Stimulated activated CD4-positive, alpha-beta T cell treated with anti-CD3 and anti-CD28 coated beads, Interleukin-4, amount 100 ng/mL, for 24 hours (primary cell): ENCODE data around the gene ZFYVE27.

ENCODE experiments used
- DNase-seq: peaks from one replicate; pipeline ENCODE4 v3.0.0-alpha.2; 2020

The ZFYVE27 gene

DNA sequence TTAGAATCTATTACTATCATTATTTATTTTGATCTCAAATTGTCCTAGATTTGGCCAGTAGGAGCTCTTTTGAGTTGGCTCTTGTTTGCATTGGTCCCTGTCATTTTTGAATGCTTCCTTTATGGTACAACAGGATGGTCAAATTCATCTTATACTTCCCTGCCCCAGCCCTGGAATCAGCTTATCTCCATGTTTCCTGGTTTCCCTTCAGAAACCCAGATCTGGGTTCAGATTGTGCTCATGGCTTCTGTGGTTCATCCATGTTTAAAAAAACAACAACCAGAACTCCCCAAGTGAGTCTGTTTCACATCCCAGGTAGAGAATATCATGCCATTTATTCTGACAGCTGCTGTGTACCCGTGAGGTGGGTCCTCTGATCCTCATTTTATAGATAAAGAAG, 10.6 kb downstream of the ZFYVE27 start:
- DNase-seq = no peak

DNA sequence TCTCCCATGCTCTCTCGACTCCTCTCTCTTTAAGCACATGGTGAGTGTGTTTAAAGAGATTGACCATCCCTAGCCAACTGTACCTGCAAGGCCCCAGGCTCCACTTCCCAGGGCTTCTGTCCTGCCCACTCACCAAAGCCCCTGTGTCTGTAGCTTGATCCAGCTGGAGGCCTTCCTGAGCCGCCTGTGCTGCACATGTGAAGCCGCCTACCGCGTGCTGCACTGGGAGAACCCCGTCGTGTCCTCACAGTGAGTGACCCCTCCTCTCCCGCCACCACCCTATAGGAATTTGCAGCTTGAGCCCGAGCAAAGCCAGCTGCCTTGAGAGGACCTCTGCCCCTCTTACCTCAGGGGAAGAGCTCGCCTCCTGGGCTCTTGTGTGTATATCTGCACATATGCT, 11.2 kb downstream of the ZFYVE27 start:
- DNase-seq = no peak

DNA sequence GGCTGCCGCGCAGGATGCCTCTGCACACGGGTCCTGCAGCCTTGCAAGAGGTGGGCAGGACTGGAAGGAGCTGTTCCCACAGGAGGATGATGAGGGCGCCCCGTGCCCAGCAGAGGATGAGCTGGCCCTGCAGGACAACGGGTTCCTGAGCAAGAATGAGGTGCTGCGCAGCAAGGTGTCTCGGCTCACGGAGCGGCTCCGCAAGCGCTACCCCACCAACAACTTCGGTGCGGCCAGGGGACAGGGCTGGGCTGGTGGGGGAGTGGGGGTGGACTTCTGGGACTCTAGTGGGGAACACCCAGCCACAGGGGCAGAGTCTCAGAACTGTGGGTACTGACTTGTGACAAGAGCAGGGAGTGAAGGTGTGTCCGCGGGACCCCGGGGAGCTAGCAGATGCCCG, 16.0 kb downstream of the ZFYVE27 start:
- no peak for DNase-seq

DNA sequence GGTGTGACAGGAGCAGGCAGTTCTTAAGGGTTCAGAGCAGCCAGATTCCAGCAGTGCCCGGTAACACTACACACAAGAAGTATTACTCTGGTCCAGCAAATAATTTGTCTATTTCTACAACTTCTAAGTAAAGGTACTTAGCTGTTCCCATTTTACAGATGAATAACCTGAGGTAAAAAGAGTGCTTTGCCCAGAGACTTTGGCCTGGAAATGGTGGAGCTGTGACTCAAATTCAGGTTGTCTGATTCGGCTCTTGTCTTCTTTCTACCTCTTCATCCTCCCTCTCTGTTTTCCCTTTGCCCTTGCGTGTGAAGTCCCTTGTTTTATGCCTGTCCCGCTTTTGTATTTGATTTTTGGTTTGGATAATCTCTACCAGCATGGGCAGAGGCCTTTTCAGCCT, 17.8 kb downstream of the ZFYVE27 start:
- DNase-seq = no peak

DNA sequence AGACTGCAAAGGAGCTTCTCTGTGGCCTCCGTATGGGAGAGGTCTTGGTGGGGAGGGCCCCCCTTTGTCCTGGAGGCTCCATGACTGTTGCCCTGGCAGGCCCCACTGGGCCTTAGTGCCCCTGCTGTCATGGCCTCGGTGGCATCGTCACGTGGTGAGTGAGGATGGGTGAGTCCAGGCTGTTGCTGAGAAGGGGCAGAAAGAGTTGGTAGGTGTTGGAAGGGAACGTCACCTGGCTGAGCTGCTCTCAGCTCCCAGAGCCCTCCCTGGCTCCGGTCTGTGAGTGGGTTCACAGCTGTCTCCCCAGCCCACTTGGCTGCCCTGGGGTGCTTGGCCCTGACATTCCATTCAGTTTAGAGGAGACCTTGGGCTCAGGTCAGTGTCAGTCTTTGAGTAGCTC, 18.8 kb downstream of the ZFYVE27 start:
- no peak for DNase-seq

DNA sequence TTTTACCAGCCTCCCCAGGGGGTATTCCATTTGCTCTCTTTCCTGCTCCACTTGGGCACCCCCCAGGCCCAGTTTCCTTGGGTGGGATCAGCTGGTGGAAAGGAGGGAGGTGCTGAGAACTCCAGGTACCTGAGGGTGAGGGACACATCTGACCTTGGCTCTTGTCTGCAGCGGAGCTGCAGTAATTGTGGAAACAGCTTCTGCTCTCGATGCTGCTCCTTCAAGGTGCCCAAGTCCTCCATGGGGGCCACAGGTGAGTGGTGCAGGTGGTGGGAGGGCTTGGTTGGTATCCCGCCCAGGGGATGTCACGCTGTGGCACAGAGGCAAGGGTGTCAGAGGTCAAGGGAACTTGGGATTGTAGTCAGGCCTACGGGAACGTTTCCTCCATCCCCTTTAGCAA, 20.5 kb downstream of the ZFYVE27 start:
- no peak for DNase-seq

DNA sequence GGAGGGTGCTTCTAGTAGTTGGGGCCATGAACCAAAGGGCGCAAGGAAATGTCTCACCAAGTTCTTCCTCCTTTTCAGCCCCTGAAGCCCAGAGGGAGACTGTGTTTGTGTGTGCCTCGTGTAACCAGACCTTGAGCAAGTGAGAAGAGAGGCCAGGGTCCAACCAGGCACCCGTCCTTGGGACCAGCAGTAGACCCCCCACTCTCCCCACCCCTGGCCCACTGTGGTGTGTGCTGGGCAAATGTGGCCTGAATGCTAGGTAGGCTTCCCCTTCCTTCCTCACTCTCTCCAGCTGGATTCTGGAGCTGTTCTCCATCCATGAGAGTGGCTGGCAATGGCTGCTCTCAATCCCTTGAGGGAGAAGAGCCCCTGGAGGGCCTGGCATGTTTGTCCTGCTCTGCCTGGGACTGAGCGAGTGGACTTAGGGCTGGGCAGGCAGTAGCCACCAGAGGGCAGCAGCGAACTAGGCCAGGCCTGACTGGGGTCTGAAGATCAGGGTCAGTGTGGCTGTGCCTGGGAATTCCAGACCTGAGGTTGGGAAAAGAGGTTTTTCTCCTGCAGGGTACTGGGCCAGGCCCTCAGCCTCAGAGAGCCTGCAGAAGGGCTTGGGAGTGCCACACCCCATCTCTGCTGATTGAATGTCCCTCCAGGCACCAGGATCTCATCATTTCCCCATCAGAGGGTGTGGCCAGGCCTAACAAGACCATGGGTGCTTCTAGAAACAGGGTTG, 22.4 kb downstream of the ZFYVE27 start:
- peak; percentile 48 for DNase-seq

DNA sequence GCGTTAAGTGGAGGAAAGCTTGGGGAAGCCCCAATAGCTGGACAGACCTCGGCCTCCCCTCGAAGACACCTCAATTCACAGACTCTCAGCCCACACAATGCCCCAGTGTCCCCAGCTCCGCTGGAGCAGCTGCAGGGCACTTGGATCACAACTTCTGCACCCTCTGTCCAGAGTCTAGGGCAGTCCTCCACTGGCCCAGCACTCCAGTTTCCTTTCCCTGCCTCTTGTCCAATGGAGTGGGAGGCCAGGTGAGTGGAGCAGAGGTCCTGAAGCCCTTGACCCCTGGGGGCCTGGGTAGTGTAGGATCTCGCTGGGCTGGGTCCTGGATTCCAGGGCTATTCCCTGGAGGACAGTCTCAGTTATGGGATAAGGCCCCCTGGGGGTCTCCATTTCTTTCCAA, 23.0 kb downstream of the ZFYVE27 start:
- no peak for DNase-seq

DNA sequence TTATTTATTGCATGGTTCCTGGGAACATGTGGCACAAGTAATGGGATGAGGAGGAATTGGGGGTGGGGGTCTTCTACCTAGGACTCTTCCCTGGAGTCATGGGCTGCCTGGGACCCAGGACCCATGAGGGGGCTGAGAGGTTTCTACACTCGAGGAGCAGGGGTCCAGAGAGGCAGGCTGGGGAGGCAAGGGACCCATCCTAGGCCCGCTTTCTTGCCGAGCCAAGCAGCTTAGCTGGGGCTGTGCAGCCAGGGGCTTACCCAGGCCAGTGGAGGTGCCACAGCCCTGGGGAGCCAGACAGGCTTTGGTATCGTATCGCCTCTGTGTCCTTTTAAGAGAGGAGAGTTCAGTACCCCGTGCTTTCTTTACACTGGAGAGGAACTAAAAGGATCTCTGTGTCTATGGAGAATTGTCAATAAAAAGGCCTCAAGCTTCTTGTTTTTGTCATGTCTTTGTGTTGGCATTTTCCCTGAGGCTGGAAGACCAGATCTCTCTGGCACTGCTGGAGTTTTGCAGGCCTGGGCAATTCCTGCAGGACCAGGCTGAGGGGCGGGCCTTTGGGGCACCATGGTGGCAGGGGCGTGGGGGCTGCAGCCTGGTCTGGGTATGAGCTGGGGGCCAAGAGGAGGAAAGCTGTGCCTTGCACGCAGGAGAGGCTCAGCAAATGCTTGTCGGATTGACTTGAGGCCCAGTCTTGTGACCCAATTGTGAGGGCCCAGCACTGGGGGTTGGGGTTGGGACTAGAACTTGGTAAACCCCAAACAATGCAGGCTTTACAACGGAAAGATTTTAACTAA, 23.7 kb downstream of the ZFYVE27 start:
- no peak for DNase-seq

DNA sequence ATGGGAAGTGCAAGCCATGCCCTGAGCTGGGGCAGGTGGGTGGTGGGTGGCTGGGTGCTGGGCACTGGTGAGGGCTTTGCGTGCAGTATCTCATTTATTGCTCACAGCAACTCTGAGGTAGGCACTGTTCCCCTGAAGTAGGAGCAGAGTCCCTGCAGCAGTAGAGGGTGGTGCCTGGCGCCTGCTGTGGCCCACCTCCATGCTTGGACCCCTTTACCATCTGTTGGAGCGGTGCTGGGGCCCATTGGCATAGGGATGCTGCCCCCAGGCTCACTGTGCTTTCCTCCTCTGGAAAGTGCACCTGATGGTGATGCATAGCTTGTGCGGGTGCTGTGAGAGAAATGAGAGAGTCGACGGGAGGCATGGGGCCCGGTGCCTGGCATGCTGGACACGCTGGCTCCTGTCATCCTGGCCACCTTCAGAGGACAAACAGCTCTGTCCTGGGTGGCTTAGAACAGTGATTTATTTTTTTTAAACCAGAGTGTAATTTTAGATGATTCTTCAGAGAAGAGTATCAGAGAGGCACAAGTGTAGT, 24.5 kb downstream of the ZFYVE27 start:
- DNase-seq = no peak

DNA sequence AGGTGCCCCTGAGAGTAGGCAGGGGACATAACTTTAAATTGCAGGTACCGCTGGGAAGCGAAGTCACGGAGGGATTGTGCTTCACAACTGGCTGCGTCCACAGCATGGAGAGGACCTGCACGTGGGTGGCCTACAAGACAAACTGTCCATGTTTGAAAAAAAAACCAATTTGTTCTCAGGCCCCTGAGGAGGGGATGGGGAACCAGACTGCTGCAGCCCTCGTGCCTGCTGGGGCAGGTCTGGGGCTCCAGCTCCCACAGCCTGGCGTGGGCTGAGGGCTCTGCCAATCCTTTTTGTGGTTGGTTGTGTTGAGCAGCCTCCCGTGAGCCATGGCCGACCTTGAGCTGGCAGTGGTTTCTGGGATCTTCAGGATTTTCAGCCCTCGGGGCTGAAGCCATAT, 25.1 kb downstream of the ZFYVE27 start:
- no peak for DNase-seq

DNA sequence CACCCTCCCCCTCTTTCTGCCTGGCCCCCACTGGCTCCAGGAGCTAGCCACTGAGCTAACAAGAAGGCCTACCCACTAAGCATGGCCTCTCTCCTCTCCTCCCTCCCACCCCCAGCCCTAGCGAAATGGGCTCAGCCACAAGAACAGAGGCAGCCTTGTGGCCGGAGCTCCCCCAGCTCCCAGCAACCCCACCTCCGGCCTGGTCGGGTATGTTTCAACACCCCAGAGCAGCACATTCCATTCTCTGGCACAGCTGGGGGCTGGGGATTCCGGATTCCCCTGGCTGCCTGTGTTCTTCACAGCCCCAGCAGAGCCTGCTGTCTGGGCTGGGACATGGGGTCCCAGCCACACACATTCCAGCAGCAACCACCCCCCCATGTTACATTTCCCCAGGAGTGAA, 25.9 kb downstream of the ZFYVE27 start:
- DNase-seq = no peak

DNA sequence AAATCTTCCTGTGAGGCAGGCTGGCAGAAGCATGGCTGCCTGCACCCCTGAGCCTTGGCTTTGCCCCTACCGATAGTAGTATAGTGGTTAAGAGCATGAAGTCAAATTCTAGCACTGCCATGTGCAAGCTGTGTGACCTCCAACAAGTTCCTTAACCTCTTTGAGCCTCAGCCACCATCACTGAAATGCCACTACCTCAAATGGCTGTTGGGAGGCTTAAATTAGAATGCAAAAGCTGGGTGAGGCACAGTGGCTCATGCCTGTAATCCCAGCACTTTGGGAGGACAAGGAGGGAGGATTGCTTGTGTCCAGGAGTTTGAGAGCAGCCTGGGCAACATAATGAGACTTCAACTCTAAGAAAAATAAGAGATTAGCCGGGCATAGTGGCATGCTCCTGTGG, 26.5 kb downstream of the ZFYVE27 start:
- DNase-seq = no peak

DNA sequence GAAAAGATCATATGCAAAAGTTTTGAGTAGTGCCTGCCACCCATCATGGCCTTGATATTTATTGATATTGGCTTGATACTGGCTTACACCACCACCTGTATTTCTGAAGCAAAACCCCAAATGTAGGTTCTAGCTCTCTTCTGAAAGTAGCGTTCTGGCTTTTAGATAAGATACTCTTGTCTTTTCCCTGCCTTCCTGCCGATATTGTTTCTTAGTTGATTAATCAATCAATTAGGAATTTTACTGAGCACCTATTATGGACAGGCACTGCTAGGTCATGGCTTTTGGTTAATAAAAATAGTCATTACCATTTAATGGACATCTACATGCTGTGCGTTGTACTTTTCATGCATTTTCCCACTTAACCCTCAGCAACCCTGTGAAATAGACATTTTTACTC, 27.0 kb downstream of the ZFYVE27 start:
- DNase-seq = no peak

DNA sequence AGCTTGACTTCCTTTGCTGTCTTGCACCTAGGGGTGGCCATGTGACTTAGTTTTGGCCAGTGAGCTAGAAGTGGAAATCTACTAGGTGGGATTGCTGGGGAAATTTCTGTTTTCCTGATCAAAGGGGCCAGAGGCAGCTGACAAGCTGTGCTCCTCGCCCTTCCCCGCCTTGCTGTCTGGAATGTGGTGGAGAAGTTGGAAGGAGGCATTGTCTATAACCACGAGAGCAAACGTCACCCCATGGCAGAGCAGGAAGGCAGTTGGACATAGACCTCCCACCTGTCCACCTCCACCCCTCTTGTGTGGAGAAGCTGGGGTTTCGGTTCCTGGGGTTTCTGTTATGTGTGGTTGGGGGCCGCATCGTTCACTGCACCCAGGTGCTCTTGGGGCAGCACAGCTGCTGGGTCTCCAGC, 27.6 kb downstream of the ZFYVE27 start:
- DNase-seq = no peak

DNA sequence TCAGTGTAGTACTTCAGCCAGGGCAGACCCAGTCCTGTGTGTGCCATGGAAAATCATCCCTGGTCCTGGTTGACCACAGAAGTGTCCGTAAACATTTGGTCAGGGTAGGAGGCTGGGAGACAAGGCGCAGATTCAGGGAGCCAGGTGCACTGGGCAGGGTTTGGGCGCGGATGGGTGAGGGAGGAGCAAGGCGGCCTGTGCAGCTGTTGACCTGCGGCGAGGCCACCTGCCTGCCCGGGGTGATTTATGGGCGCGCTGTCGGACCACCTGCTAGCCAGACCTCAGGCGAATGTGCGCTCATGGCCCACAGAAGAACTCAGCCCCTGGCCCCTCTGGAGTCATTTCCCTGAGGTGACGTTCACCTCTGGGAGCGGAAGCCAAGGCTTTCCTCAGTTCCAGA, 28.3 kb downstream of the ZFYVE27 start:
- DNase-seq = no peak

DNA sequence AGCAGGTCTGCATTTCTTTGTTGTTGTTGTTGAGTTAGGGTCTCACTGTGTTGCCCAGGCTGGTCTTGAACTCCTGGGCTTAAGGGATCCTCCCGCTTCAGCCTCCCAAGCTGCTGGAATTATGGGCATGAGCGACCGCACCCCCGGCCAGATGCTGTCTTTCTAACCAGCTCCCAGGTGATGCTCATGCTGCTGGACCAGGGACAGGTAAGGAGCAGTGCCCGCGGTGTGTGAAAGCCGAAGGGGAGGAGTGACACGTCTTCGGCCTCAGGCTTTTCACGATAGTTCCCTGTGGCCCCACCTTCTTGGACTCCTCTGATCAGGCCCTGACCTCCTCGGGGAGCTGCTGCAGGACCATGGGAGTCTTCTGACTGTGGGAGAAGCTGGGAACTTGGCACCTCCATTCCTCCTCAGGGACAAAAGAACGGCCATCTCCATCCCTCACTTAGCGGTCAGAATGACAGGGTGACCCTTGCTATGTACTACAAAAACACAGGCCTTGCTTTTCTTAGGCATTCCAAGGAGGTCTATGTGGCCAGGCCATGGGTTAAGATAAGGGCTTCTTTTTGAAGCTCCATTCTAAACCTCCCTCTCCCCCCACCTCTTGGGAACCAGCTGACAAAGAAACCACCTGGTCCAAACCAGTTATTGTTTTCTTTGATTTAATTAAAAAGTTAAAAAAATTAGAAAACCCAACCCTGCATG, 29.3 kb downstream of the ZFYVE27 start:
- no peak for DNase-seq

DNA sequence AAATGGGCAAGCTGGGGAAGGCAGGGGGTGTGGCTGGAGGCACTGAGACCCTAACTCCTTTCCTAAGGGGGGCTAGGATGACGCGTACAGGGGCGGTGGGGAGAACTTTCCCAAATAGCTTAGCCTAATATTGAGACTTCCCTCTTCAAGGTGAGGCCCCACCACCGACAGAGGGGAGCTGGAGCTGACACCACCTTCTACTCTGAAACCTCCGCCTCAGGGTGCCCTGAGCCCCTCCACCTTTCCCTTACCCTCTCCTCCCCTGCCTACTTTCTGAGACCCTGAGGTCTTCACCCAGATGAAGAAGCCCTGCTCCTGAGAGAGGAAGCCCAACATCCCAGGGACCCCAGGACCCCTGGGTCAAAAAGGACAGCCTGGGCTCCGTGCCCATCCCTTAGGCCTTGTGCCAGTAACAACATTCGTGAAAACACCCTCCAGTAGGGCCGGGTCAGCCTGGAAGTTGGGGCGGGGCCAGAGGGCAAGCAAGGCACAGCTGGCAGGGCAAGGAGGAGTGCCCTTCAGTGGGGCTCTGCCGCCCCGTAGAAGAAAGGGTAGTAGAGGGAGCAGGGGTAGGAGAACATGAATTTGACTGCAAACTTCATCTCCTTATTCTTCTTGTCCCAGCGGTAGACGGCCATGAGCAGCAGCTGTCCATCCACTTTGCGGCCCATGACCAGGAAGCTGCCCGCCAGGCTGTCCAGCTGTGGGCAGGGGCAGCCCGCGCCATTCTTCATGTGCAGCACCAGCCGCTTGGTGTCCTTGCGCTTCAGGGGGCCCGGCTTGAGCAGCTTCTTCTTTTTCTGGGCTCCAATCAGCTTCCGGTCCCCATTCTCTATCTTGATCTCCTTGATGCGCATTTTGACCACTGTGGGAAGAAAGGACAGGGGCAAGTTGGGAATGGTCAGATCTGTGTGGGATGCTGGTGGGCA, 30.3 kb downstream of the ZFYVE27 start:
- DNase-seq = no peak

DNA sequence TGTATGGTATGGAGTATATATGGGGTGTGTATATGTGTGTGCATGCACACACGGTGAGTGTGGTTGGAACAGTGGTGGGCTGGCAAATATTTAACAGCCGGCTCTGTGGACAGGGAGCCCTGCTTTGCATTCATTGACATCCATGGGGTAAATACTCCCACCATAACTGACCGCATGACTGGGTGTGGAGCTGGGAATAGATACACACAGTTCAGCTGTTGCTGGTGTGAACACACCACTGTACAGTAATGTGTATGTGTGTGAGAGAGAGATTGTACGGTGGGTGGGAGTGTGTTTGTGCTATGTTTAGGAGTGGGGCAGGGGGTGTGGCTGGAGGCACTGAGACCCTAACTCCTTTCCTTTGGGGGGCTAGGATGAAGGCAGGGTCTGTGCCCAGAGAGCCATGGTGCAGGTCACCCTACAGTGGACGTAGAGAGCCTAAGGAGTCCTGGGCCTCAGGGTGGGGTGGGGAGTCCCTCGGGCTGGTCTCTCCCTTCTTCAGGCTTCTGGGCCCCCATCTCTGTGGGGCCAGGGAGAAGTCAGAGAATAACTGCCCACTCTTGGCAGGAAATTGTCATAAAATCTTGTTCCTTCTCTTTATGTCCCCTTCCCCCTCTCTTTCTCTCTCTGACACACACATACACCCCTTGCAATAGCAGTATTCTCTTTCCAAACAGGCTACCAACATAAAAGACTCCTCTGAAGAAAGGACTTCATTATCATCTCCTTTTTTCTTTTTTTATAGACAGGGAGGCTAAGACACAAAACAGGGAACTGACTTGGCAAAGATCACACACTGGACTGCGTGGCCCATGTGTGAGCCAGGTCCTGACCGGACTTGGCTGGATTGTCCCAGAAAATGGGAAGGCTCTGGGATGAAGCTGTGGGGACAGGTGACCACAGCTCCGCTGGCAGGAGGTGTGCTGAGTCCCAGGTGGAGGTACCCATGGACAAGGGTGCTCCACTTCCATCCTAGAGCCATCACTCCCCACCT, 31.7 kb downstream of the ZFYVE27 start:
- DNase-seq = no peak

DNA sequence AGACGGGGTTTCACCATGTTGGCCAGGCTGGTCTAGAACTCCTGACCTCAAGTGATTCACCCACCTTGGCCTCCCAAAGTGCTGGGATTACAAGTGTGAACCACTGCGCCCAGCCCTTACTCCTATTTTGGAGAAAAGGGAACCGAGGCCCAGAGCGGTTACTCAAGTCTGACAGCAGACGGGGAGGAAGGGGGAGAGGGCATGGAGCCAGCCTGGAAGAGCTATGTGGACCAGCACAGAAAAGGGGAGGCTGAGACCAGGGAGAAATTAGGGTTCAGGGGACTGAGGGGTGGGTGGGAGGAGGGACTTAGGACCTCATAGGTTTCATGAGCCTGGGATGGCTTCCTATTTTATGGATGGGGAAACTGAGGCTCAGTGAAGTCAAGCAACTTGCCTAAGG, 33.3 kb downstream of the ZFYVE27 start:
- no peak for DNase-seq
